MCF 10A (cell line): ENCODE results near the gene SMIM1. TPM values are rescaled to one million over a fixed set of nuclear protein-coding genes. Genes with fewer than 3 reads are reported as not detected.

Experiments used
- BruUV-seq: library from RNA; stranded (reverse); fragments of 400-500 nt; replicated peaks from 2 replicates; lab custom pipeline; 2021; lab: Mats Ljungman, UMichigan
- CTCF ChIA-PET: fragments of 300-600 bp; sonication (Branson Sonifier 250); formaldehyde crosslinking; extraction: SDS; loops from one replicate; lab custom pipeline; 2021; ENCODE audit warnings: antibody characterized with exemption, inconsistent platforms; lab: Yijun Ruan, JAX
- POLR2A ChIA-PET: fragments of 300-600, 350-650 bp; sonication (Branson Sonifier 250); formaldehyde crosslinking; extraction: SDS; loops from one replicate; lab custom pipeline; 2020; ENCODE audit warnings: antibody characterized with exemption, inconsistent platforms; lab: Yijun Ruan, JAX
- DNase-seq: peaks from one replicate; pipeline ENCODE4 v3.0.0-alpha.2; 2018; ENCODE audit not compliant: unreplicated experiment
- H3K27ac Mint-ChIP-seq: one replicate; pipeline ENCODE4 v1.8.0; 2022; ENCODE audit warnings: mild to moderate bottlenecking, low read depth, mixed read lengths; ENCODE audit not compliant: unreplicated experiment
- H3K27me3 Mint-ChIP-seq: one replicate; pipeline ENCODE4 v1.8.0; 2022; ENCODE audit warnings: mixed read lengths; ENCODE audit not compliant: insufficient read depth, unreplicated experiment
- H3K36me3 Mint-ChIP-seq: one replicate; pipeline ENCODE4 v1.8.0; 2022; ENCODE audit warnings: mild to moderate bottlenecking, moderate library complexity, mixed read lengths; ENCODE audit not compliant: insufficient read depth, unreplicated experiment
- H3K4me1 Mint-ChIP-seq: one replicate; pipeline ENCODE4 v1.8.0; 2022; ENCODE audit warnings: mixed read lengths; ENCODE audit not compliant: insufficient read depth, unreplicated experiment
- H3K4me3 Mint-ChIP-seq: one replicate; pipeline ENCODE4 v1.8.0; 2022; ENCODE audit warnings: mild to moderate bottlenecking, moderate library complexity, mixed read lengths; ENCODE audit not compliant: unreplicated experiment
- H3K9me3 Mint-ChIP-seq: one replicate; pipeline ENCODE4 v1.8.0; 2022; ENCODE audit warnings: mixed read lengths; ENCODE audit not compliant: unreplicated experiment
- intact Hi-C: fragments of 100-400 bp; cut with micrococcal nuclease; formaldehyde crosslinking; loops from 2 replicates; pipeline ENCODE4 v1.14.1; 2022
- total RNA-seq: library from RNA; stranded (reverse); gene quantifications from 2 replicates; pipeline ENCODE4 v1.2.3, GENCODE V29; 2022
- TF ChIP-seq, protein P1 (sequence below): fragments of 200-600 bp; IDR thresholded peaks from one replicate; pipeline ENCODE4 v1.8.0; 2022; ENCODE audit warnings: antibody characterized with exemption, mild to moderate bottlenecking; ENCODE audit not compliant: unreplicated experiment

The SMIM1 gene
- total RNA-seq, 1 experiment from 2014 or later: not detected

DNA sequence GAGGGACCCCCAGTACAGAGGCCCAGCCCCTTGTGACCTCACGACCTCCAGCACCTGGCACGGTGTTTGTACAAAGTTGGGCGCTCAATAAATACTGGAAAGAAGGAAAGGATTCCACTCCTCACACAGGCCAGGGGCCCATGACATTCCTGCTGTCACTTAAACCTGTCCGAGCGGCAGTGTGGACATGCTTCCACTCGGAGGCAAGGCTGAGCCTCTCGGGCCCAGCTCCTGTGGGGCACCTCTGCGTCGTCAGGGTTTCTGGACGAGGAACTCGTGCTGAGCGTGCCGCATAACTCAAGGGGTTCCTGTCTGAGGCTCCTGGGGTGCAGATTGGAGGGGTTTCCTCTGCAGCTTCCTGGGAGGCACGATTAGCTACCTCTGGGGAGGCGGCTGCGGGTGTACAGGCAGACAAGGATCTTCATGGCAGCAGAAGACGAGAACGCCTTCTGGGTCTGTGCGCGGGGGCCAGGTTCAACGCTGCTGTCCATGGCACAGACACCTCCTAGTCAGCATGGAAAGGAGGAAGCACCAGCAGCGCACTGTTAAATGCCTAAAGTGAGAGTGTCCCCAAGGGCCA, 3.6 kb upstream of the SMIM1 start:
- Mint-ChIP-seq H3K4me1 (no peaks in the 10 kb centered on the region), H3K27ac (no peak overlapping the region), H3K36me3 (no peaks in the 10 kb centered on the region), H3K27me3 (peaks cover 20% of the 10 kb centered on the region), H3K4me3 (no peak overlapping the region), H3K9me3 (no peaks in the 10 kb centered on the region)
- DNase-seq: no peak
- BruUV-seq: no TSS peak
- POLR2A ChIA-PET: interaction anchor here (0.6 kb wide), 1 partner anchor 87 kb away, joined by 3 read pairs; no protein-coding TSS in a partner anchor
- CTCF ChIA-PET: interaction anchor here (1.2 kb wide), 1 partner anchor 154 kb away, joined by 3 read pairs; no protein-coding TSS in a partner anchor
- intact Hi-C loops: no loop called here
- TF ChIP-seq, protein P1, sequence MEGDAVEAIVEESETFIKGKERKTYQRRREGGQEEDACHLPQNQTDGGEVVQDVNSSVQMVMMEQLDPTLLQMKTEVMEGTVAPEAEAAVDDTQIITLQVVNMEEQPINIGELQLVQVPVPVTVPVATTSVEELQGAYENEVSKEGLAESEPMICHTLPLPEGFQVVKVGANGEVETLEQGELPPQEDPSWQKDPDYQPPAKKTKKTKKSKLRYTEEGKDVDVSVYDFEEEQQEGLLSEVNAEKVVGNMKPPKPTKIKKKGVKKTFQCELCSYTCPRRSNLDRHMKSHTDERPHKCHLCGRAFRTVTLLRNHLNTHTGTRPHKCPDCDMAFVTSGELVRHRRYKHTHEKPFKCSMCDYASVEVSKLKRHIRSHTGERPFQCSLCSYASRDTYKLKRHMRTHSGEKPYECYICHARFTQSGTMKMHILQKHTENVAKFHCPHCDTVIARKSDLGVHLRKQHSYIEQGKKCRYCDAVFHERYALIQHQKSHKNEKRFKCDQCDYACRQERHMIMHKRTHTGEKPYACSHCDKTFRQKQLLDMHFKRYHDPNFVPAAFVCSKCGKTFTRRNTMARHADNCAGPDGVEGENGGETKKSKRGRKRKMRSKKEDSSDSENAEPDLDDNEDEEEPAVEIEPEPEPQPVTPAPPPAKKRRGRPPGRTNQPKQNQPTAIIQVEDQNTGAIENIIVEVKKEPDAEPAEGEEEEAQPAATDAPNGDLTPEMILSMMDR: no peak

DNA sequence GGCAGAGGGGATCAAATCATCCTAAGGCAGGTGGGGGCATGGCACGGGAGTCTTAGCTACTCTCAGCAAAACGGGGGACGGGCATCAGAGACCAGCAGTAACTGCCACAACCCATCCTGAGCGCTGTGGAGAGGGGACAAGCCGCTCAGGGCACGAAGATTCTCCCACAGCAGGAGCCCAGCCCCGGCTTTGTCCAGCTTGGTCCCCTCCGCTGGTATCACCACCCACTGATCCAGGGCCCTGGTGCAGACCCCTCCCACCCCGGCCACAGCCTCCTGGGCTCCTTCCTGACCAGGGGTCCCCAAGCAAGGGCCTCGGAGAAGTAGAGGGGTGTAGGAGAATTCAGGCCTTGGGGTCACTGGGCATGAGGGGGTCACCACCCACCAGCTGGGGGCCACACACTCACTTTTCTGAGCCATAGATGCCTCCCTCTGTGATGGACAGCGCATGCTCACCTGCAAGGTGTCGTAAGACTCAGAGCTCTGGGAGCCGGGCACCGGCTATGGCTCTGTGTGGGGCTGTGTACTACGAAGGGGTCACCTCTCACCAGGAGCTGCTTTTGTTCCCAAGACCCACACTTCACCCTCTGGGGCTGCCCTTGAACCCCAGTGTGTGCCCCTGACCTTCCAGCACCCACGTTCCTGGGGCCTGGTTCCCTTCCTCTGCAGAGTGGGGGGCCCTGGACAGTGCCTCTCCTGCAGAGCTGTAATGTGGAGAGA, 2.3 kb upstream of the SMIM1 start:
- no peak for DNase-seq
- H3K4me1 Mint-ChIP-seq: no peaks in the 10 kb centered on the region
- H3K27me3 Mint-ChIP-seq: peaks cover 10% of the 10 kb centered on the region
- BruUV-seq: no TSS peak
- H3K4me3 Mint-ChIP-seq: peak overlapping the region; percentile 14
- POLR2A ChIA-PET: no interaction called here
- H3K27ac Mint-ChIP-seq: no peak overlapping the region
- TF ChIP-seq, protein P1: no peak
- H3K36me3 Mint-ChIP-seq: no peaks in the 10 kb centered on the region
- H3K9me3 Mint-ChIP-seq: no peaks in the 10 kb centered on the region
- intact Hi-C loops: no loop called here
- CTCF ChIA-PET: interaction anchor here (0.5 to 1.4 kb wide), 2 partner anchors 24 to 120 kb away, joined by 3 to 4 read pairs; partner anchors contain the start of gene WRAP73

DNA sequence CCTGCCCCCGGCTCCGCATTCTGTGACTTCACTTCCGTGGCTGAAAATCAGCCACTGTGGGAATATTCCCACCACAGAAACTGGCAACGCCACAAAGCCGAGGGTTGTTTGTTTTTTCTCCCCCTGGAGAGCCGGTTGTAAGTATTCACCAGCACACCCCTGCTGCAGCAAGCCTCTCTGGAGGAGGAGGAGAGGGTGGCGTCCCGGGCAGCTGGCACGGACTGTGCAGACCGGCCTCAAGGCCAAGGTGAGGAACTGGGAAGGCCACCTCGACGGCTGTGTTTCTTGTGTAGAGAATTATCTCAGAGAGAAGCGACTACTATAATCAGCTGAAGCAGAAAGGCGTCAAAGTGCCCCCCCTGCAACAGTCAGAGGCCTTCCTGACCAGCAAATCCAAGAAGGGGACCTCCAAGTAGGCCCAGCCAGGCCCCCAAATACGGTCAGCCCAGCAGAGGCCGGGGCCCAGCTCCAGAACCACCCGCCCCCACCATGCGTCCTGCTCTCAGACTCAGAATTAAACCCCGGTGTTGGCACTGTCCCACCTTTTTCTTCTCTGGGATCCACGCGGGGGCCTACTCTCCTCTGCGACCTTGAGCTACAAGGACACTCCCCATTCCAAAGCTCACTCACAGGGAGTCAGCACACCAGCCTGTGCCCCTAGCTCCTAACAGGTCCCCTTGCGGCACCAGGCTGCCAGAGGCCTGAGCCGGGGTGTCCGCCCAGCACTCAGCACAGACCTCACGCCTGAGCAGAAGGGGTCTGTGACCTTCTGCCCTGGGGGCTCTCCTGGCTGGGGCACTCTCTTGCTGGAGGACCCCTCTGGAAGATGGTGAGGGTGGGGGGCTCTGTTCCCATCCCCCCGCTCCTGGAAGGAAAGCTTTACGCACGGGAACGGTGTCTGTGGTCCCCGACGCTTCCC, 1.2 kb upstream of the SMIM1 start:
- Mint-ChIP-seq H3K4me3 (peak overlapping the region; percentile 62), H3K27ac (no peak overlapping the region), H3K27me3 (peaks cover 2% of the 10 kb centered on the region), H3K36me3 (no peaks in the 10 kb centered on the region), H3K9me3 (no peaks in the 10 kb centered on the region), H3K4me1 (no peaks in the 10 kb centered on the region)
- CTCF ChIA-PET: interaction anchor here (1.4 kb wide), 1 partner anchor 23 kb away, joined by 4 read pairs; no protein-coding TSS in a partner anchor
- no TSS peak for BruUV-seq
- POLR2A ChIA-PET: no interaction called here
- intact Hi-C loops: no loop called here
- DNase-seq: no peak
- TF ChIP-seq, protein P1: no peak
